Measurements from ENCODE around the gene LRGUK.

- TF ChIP-seq EZH2 (IDR thresholded peaks at IDR 0.05) (no peak), TCF7L2 (IDR thresholded peaks at IDR 0.05; ENCODE audit: borderline replicate concordance, extremely low read depth, insufficient read depth, insufficient read length) (no peak), EGR1 (IDR thresholded peaks at IDR 0.05; ENCODE audit: low read depth) (no peak), POLR2AphosphoS5 (IDR thresholded peaks at IDR 0.05; ENCODE audit: low read depth, low read length) (no peak), REST (IDR thresholded peaks at IDR 0.05; ENCODE audit: low read depth) (no peak), CTCF (IDR thresholded peaks at IDR 0.05 in 2 of 3, conservative IDR thresholded peaks at IDR 0.05 in 1 of 3; ENCODE audit: borderline replicate concordance in 1 of 3, insufficient read depth in 1 of 3, low read depth in 2 of 3, low read length in 2 of 3) (no peak), RAD21 (IDR thresholded peaks at IDR 0.05; ENCODE audit: low read depth) (no peak), POLR2A (IDR thresholded peaks at IDR 0.05; ENCODE audit: borderline replicate concordance, extremely low read depth, insufficient read depth, insufficient read length) (no peak), EZH2phosphoT487 (IDR thresholded peaks at IDR 0.05; ENCODE audit: borderline replicate concordance) (no peak), JUND (IDR thresholded peaks at IDR 0.05) (no peak), CEBPB (IDR thresholded peaks at IDR 0.05; ENCODE audit: low read depth) (no peak), MAX (IDR thresholded peaks at IDR 0.05) (no peak), SIN3A (IDR thresholded peaks at IDR 0.05; ENCODE audit: low read depth) (no peak), SP1 (IDR thresholded peaks at IDR 0.05; ENCODE audit: low read depth) (no peak)
Observed at GRCh38 chr7:134278502-134279153, 151.5 kb downstream of the LRGUK start.

Data from HCT116 (cell line).